Measurements from ENCODE around the gene LMTK2.

Gene LMTK2

GRCh38 chr7:98137826-98138151 is 31.1 kb downstream of the LMTK2 start:
- H3K4me1 ChIP-seq = peaks cover 0 to 19% (median 5%) of the 10 kb centered on the region in 4 donors

GRCh38 chr7:98138672-98139071 is 32.0 kb downstream of the LMTK2 start:
- no peak for TF ChIP-seq CTCF (IDR thresholded peaks at IDR 0.05)
- intact Hi-C loops (cut with DNase I; ENCODE audit: low total_unique reads) = no loop called here
- H3K27me3 ChIP-seq = no peaks in the 10 kb centered on the region
- no peak overlapping the region for H3K27ac ChIP-seq
- H3K9me3 ChIP-seq = no peaks in the 10 kb centered on the region
- no peak for DNase-seq
- no peak overlapping the region for H3K4me3 ChIP-seq
- peaks cover 0 to 11% (median 4%) of the 10 kb centered on the region in 4 donors for H3K4me1 ChIP-seq
- H3K36me3 ChIP-seq = peaks cover 23 to 55% (median 49%) of the 10 kb centered on the region in 3 donors

More at GRCh38 chr7:98137826-98138151, 31.1 kb downstream of the LMTK2 start:
- Histone ChIP-seq H3K9me3 (no peaks in the 10 kb centered on the region), H3K36me3 (peaks cover 21 to 46% (median 43%) of the 10 kb centered on the region in 3 donors), H3K27ac (no peak overlapping the region), H3K4me3 (no peak overlapping the region), H3K27me3 (no peaks in the 10 kb centered on the region)
- intact Hi-C loops (cut with DNase I; ENCODE audit: low total_unique reads) = no loop called here
- no peak for TF ChIP-seq CTCF (IDR thresholded peaks at IDR 0.05)
- DNase-seq = no peak

- no peak for DNase-seq
- Histone ChIP-seq H3K27ac (no peak overlapping the region), H3K36me3 (peaks cover 35 to 64% (median 48%) of the 10 kb centered on the region in 3 donors), H3K4me3 (no peak overlapping the region), H3K9me3 (no peaks in the 10 kb centered on the region), H3K4me1 (no peaks in the 10 kb centered on the region), H3K27me3 (no peaks in the 10 kb centered on the region)
- intact Hi-C loops (cut with DNase I; ENCODE audit: low total_unique reads) = no loop called here
- TF ChIP-seq CTCF (IDR thresholded peaks at IDR 0.05) = no peak
Measured at GRCh38 chr7:98142658-98143057, 36.0 kb downstream of the LMTK2 start.

GRCh38 chr7:98148607-98149006 is 41.9 kb downstream of the LMTK2 start:
- peaks cover 13 to 45% (median 30%) of the 10 kb centered on the region in 3 donors for H3K36me3 ChIP-seq
- no peak for TF ChIP-seq CTCF (IDR thresholded peaks at IDR 0.05)
- no peak overlapping the region for H3K27ac ChIP-seq
- H3K4me3 ChIP-seq = no peak overlapping the region
- no peaks in the 10 kb centered on the region for H3K9me3 ChIP-seq
- no peaks in the 10 kb centered on the region for H3K27me3 ChIP-seq
- no peak for DNase-seq
- intact Hi-C loops (cut with DNase I; ENCODE audit: low total_unique reads) = no loop called here
- H3K4me1 ChIP-seq = no peaks in the 10 kb centered on the region

- Histone ChIP-seq H3K4me3 (no peak overlapping the region), H3K27me3 (no peaks in the 10 kb centered on the region), H3K36me3 (peaks cover 7 to 44% (median 30%) of the 10 kb centered on the region in 3 donors), H3K4me1 (no peaks in the 10 kb centered on the region), H3K27ac (no peak overlapping the region), H3K9me3 (no peaks in the 10 kb centered on the region)
- no peak for TF ChIP-seq CTCF (IDR thresholded peaks at IDR 0.05)
- DNase-seq = no peak
- intact Hi-C loops (cut with DNase I; ENCODE audit: low total_unique reads) = no loop called here
Measured at GRCh38 chr7:98149116-98149692, 42.5 kb downstream of the LMTK2 start.

- Histone ChIP-seq H3K4me3 (no peak overlapping the region), H3K27me3 (no peaks in the 10 kb centered on the region), H3K36me3 (peaks cover 19 to 63% (median 41%) of the 10 kb centered on the region in 3 donors), H3K4me1 (no peaks in the 10 kb centered on the region), H3K27ac (no peak overlapping the region), H3K9me3 (no peaks in the 10 kb centered on the region)
- intact Hi-C loops (cut with DNase I; ENCODE audit: low total_unique reads) = no loop called here
- no peak for TF ChIP-seq CTCF (IDR thresholded peaks at IDR 0.05)
- DNase-seq = no peak
Measured at GRCh38 chr7:98151884-98152283, 45.2 kb downstream of the LMTK2 start.
